KBM-7 (cell line): Measurements from ENCODE around the gene POU2F1.

Experiments
- DNase-seq: peaks from one replicate; pipeline ENCODE4 v3.0.0-alpha.2; 2015
- in situ Hi-C: fragments of 300-500 bp; cut with MboI; formaldehyde crosslinking; loops from 2 replicates; pipeline ENCODE4 v1.14.3; 2020; ENCODE audit warnings: low sequenced_read_pairs, low pct_unique_long_range_greater_than_20kb, mixed read lengths

POU2F1 gene

GRCh38 chr1:167220537-167221125 lies at the start of gene POU2F1:
POU2F1 (plus strand) TSS chr1:167220886; CDS start chr1:167220898, 12 bp downstream.
- in situ Hi-C loops, result no loop called here
- peak; percentile 99 for DNase-seq

GRCh38 chr1:167171286-167171929 lies 49.3 kb upstream of the POU2F1 start:
- in situ Hi-C loops, result no loop called here

GRCh38 chr1:167173516-167174184 lies 47.0 kb upstream of the POU2F1 start:
- in situ Hi-C loops, result no loop called here
- no peak for DNase-seq

More at GRCh38 chr1:167171286-167171929, 49.3 kb upstream of the POU2F1 start:
- no peak for DNase-seq

GRCh38 chr1:167175901-167176300 lies 44.8 kb upstream of the POU2F1 start:
- DNase-seq, result no peak
- in situ Hi-C loops, result no loop called here

- in situ Hi-C loops, result no loop called here
- DNase-seq, result no peak
Measured at GRCh38 chr1:167178831-167179230, 41.9 kb upstream of the POU2F1 start.

GRCh38 chr1:167182571-167183320 lies 37.9 kb upstream of the POU2F1 start:
- DNase-seq, result no peak
- in situ Hi-C loops, result no loop called here

GRCh38 chr1:167184081-167184480 lies 36.6 kb upstream of the POU2F1 start:
- in situ Hi-C loops, result no loop called here
- no peak for DNase-seq

GRCh38 chr1:167185062-167185461 lies 35.6 kb upstream of the POU2F1 start:
- in situ Hi-C loops, result no loop called here
- DNase-seq, result no peak

- DNase-seq, result no peak
- in situ Hi-C loops, result no loop called here
Measured at GRCh38 chr1:167185974-167186657, 34.6 kb upstream of the POU2F1 start.

- in situ Hi-C loops, result no loop called here
Measured at GRCh38 chr1:167186771-167187170, 33.9 kb upstream of the POU2F1 start.

GRCh38 chr1:167190747-167191237 lies 29.9 kb upstream of the POU2F1 start:
- in situ Hi-C loops, result no loop called here
- no peak for DNase-seq

More at GRCh38 chr1:167186771-167187170, 33.9 kb upstream of the POU2F1 start:
- DNase-seq, result no peak

GRCh38 chr1:167191958-167192357 lies 28.7 kb upstream of the POU2F1 start:
- in situ Hi-C loops, result no loop called here
- DNase-seq, result no peak

- DNase-seq, result no peak
- in situ Hi-C loops, result no loop called here
Measured at GRCh38 chr1:167194182-167194581, 26.5 kb upstream of the POU2F1 start.

GRCh38 chr1:167196166-167196565 lies 24.5 kb upstream of the POU2F1 start:
- no peak for DNase-seq
- in situ Hi-C loops, result no loop called here

GRCh38 chr1:167197236-167197635 lies 23.4 kb upstream of the POU2F1 start:
- in situ Hi-C loops, result no loop called here
- no peak for DNase-seq

- DNase-seq, result no peak
- in situ Hi-C loops, result no loop called here
Measured at GRCh38 chr1:167197692-167198091, 23.0 kb upstream of the POU2F1 start.

- in situ Hi-C loops, result no loop called here
Measured at GRCh38 chr1:167198518-167199133, 22.1 kb upstream of the POU2F1 start.

GRCh38 chr1:167199656-167200055 lies 21.0 kb upstream of the POU2F1 start:
- in situ Hi-C loops, result no loop called here
- DNase-seq, result no peak

More at GRCh38 chr1:167198518-167199133, 22.1 kb upstream of the POU2F1 start:
- no peak for DNase-seq

- in situ Hi-C loops, result no loop called here
Measured at GRCh38 chr1:167200272-167200671, 20.4 kb upstream of the POU2F1 start.

More at GRCh38 chr1:167200272-167200671, 20.4 kb upstream of the POU2F1 start:
- no peak for DNase-seq
